BJ (cell line): ENCODE results near the gene LMO2. TPM values are rescaled to one million over a fixed set of nuclear protein-coding genes. Genes with fewer than 3 reads are reported as not detected.
"Not testable (repeated sequence)": the region's sequence is repeated elsewhere in the genome, so short reads cannot be mapped to it uniquely, and the experiment has no call there.

Experiments
- CTCF ChIA-PET: fragments of 350-600 bp; formaldehyde crosslinking; extraction: SDS; loops from one replicate; lab custom pipeline; 2021; ENCODE audit warnings: antibody characterized with exemption, inconsistent platforms; lab: Yijun Ruan, JAX
- POLR2A ChIA-PET: fragments of 300-600 bp; sonication (Branson Sonifier 250); formaldehyde crosslinking; extraction: SDS; loops from one replicate; lab custom pipeline; 2021; ENCODE audit warnings: antibody characterized with exemption; lab: Charles Lee
- DNase-seq: peaks from one replicate; pipeline ENCODE4 v3.0.0-alpha.2; 2011; ENCODE audit warnings: low read depth
- H3K27me3 ChIP-seq: 2 replicates; pipeline ENCODE4 v1.6.0; 2011; ENCODE audit warnings: low read length; ENCODE audit not compliant: control insufficient read depth, insufficient read depth
- H3K36me3 ChIP-seq: 2 replicates; pipeline ENCODE4 v1.5.1; 2011; ENCODE audit warnings: low read length; ENCODE audit not compliant: control insufficient read depth, insufficient read depth
- H3K4me3 ChIP-seq: 2 replicates; pipeline ENCODE4 v1.5.1; 2011; ENCODE audit warnings: low read depth, mild to moderate bottlenecking, control low read depth, low read length
- CTCF ChIP-seq: IDR thresholded peaks from 2 replicates; pipeline ENCODE4 v1.5.1; 2011; ENCODE audit warnings: low read depth, mild to moderate bottlenecking, control low read depth, inconsistent platforms, low read length, moderate library complexity; ENCODE audit not compliant: insufficient read depth
- polyA plus RNA-seq: library from polyadenylated mRNA; depleted of rRNA; stranded (reverse); fragments of >200 nt; gene quantifications from 2 replicates; pipeline ENCODE4 v1.2.3, GENCODE V29; 2011; rRNA removed

LMO2 gene
- polyA plus RNA-seq, 1 experiment: not detected

- DNase-seq: no peak
- TF ChIP-seq CTCF: no peak
- POLR2A ChIA-PET: interaction anchor here (0.6 kb wide), 1 partner anchor 801 kb away, joined by 4 read pairs; no protein-coding TSS in a partner anchor
- CTCF ChIA-PET: interaction anchor here (0.6 to 7.7 kb wide), 25 partner anchors 10 to 663 kb away, joined by 3 to 76 read pairs (median 3); no protein-coding TSS in a partner anchor
- Histone ChIP-seq H3K4me3 (peak overlapping the region; percentile 31), H3K36me3 (no peaks in the 10 kb centered on the region), H3K27me3 (peaks cover 19% of the 10 kb centered on the region; the same call in 1 of the 2 replicates)
Observed at GRCh38 chr11:33828604-33829429, 63.1 kb downstream of the LMO2 start.

- H3K4me3 ChIP-seq: no peak overlapping the region
- H3K27me3 ChIP-seq: peaks cover 13% of the 10 kb centered on the region
- ChIA-PET POLR2A (interaction anchor here (0.6 to 0.7 kb wide), 2 partner anchors 23 to 200 kb away, joined by 3 to 4 read pairs; no protein-coding TSS in a partner anchor), CTCF (interaction anchor here (0.9 to 7.7 kb wide), 6 partner anchors 9 to 161 kb away, joined by 3 to 76 read pairs (median 4); no protein-coding TSS in a partner anchor)
- H3K36me3 ChIP-seq: no peaks in the 10 kb centered on the region
- TF ChIP-seq CTCF: no peak
- no peak for DNase-seq
Observed at GRCh38 chr11:33827206-33827605, 64.7 kb downstream of the LMO2 start.

GRCh38 chr11:33825854-33826560 is 65.9 kb downstream of the LMO2 start:
- no peak for DNase-seq
- ChIA-PET CTCF (interaction anchor here (7.7 kb wide), 1 partner anchor 19 kb away, joined by 76 read pairs; no protein-coding TSS in a partner anchor), POLR2A (no interaction called here)
- H3K36me3 ChIP-seq: no peaks in the 10 kb centered on the region
- H3K27me3 ChIP-seq: peaks cover 22% of the 10 kb centered on the region
- no peak for TF ChIP-seq CTCF
- no peak overlapping the region for H3K4me3 ChIP-seq

GRCh38 chr11:33822981-33823380 is 68.9 kb downstream of the LMO2 start:
- CTCF ChIA-PET: interaction anchor here (1.0 to 9.9 kb wide), 2 partner anchors 16 to 148 kb away, joined by 3 to 82 read pairs; no protein-coding TSS in a partner anchor
- H3K27me3 ChIP-seq: peaks cover 31% of the 10 kb centered on the region
- DNase-seq, H3K36me3 ChIP-seq, H3K4me3 ChIP-seq, POLR2A ChIA-PET: not testable (repeated sequence)

- ChIA-PET CTCF (interaction anchor here (6.0 to 9.9 kb wide), 2 partner anchors 10 to 12 kb away, joined by 40 to 82 read pairs; no protein-coding TSS in a partner anchor), POLR2A (no interaction called here)
- peaks cover 40% of the 10 kb centered on the region for H3K27me3 ChIP-seq
- no peaks in the 10 kb centered on the region for H3K36me3 ChIP-seq
- no peak for DNase-seq
- H3K4me3 ChIP-seq: no peak overlapping the region
- TF ChIP-seq CTCF: no peak
Observed at GRCh38 chr11:33819278-33820035, 72.4 kb downstream of the LMO2 start.

Other genes starting within 250 kb of the LMO2 start
- not detected in 2 replicates for gene C11orf91, start 191.2 kb downstream of the LMO2 start, polyA plus RNA-seq
- 1,025 and 1,348 TPM in 2 replicates for gene CD59, start 155.7 kb downstream of the LMO2 start, polyA plus RNA-seq
- gene FBXO3, start 117.6 kb downstream of the LMO2 start, polyA plus RNA-seq: 22.8 and 36.0 TPM in 2 replicates
- 183 and 195 TPM in 2 replicates for gene CAPRIN1, start 159.7 kb upstream of the LMO2 start, polyA plus RNA-seq
- gene NAT10, start 213.6 kb upstream of the LMO2 start, polyA plus RNA-seq: 31.6 and 35.0 TPM in 2 replicates